ENCODE measurements around the gene CTCFL.

DNA sequence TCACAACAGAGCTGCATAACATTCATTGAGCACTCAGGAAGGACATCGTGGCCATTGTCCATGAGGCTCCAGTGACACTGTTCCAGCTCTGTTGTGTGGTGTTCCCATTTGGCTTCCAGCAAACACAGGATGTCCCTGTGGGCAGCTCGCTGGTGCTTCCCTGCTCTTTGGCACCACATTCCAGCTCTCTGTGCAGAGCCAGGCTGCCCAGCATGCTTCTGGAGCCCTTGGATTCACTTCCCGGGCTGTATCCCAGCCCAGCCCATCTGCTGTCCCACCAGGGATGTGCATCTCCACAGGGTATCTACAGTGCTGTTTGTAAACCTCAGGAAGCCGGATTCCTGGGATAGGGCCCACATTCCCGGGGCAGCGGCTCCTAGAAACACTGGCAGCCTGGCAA is 57.2 kb downstream of the CTCFL start:
- TF ChIP-seq, protein P1, sequence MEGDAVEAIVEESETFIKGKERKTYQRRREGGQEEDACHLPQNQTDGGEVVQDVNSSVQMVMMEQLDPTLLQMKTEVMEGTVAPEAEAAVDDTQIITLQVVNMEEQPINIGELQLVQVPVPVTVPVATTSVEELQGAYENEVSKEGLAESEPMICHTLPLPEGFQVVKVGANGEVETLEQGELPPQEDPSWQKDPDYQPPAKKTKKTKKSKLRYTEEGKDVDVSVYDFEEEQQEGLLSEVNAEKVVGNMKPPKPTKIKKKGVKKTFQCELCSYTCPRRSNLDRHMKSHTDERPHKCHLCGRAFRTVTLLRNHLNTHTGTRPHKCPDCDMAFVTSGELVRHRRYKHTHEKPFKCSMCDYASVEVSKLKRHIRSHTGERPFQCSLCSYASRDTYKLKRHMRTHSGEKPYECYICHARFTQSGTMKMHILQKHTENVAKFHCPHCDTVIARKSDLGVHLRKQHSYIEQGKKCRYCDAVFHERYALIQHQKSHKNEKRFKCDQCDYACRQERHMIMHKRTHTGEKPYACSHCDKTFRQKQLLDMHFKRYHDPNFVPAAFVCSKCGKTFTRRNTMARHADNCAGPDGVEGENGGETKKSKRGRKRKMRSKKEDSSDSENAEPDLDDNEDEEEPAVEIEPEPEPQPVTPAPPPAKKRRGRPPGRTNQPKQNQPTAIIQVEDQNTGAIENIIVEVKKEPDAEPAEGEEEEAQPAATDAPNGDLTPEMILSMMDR (IDR thresholded peaks at IDR 0.05; ENCODE audit: borderline replicate concordance, extremely low read depth, low read length, poor library complexity, severe bottlenecking): no peak
- TF ChIP-seq EZH2 (IDR thresholded peaks at IDR 0.05; ENCODE audit: borderline replicate concordance, low read depth, low read length, severe bottlenecking): no peak

All from DND-41 (cell line).